Coronary artery (tissue), 2 donors: Measurements from ENCODE around the gene LMAN1L.

Experiments used
- DNase-seq: peaks from one replicate; pipeline ENCODE4 v3.0.0-alpha.2; 2017; ENCODE audit warnings: low spot score
- H3K27ac ChIP-seq, 2 donors: fragments of 200-600 bp; sonication (generic); one replicate each; pipeline ENCODE4 v1.5.1; 2016 to 2019
- H3K4me3 ChIP-seq: fragments of 200-600 bp; sonication (generic); 2 replicates; pipeline ENCODE4 v1.5.1; 2016; ENCODE audit warnings: mild to moderate bottlenecking, moderate library complexity
- TF ChIP-seq, protein P1 (sequence below): fragments of 200-600 bp; sonication (generic); IDR thresholded peaks from one replicate; pipeline ENCODE4 v1.5.1; 2019; ENCODE audit warnings: antibody characterized with exemption

The LMAN1L gene

DNA sequence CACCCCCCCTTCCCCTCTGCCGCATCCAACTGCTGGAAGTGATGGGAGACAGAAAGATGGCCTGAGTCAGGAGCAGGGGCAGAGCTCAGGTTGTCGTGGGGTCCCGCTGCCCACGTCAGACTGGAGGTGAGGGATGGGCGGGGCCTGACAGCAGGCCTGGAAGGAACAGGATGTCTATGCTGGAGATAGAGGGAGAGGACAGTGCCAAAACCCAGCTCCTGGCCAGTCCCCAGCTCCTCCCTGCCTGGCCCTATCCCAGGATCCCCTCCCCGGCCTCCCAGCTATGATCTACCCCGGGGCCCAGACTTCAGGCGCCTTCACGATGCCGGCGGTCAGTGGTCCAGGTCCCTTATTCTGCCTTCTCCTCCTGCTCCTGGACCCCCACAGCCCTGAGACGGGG lies at the start of gene LMAN1L:
TSS of gene LMAN1L (plus strand) at position 303 of the 400 bp plus-strand sequence. CDS start at position 323, 20 bp downstream.
- Histone ChIP-seq H3K4me3 (no peak within 1 kb of the TSS), H3K27ac (no peak within 1 kb of the TSS)
- no peak for DNase-seq
- TF ChIP-seq, protein P1, sequence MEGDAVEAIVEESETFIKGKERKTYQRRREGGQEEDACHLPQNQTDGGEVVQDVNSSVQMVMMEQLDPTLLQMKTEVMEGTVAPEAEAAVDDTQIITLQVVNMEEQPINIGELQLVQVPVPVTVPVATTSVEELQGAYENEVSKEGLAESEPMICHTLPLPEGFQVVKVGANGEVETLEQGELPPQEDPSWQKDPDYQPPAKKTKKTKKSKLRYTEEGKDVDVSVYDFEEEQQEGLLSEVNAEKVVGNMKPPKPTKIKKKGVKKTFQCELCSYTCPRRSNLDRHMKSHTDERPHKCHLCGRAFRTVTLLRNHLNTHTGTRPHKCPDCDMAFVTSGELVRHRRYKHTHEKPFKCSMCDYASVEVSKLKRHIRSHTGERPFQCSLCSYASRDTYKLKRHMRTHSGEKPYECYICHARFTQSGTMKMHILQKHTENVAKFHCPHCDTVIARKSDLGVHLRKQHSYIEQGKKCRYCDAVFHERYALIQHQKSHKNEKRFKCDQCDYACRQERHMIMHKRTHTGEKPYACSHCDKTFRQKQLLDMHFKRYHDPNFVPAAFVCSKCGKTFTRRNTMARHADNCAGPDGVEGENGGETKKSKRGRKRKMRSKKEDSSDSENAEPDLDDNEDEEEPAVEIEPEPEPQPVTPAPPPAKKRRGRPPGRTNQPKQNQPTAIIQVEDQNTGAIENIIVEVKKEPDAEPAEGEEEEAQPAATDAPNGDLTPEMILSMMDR = no peak

DNA sequence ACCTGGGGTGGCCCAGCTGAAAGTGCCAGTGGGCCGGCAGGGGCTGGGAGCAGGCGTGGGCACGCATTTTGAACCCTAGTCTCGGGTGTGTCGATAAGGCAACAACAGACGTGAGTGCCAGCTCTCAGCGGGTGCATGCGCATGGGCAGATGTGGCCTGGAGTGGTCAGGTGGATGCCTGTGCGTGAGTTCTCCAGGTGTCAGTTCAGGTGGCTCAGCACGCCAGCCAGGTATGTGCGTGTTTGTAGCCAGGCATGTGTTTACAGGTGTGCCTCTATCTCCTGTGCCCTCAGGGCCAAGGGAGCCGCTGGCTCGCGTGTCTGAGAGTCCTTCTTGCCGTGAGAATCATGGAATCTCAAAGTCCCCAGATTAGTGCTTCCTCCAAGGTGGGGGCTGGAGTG lies 49.2 kb upstream of the LMAN1L start:
- TF ChIP-seq, protein P1 = no peak
- DNase-seq = no peak
- Histone ChIP-seq H3K27ac (no peak overlapping the region), H3K4me3 (no peak overlapping the region)

DNA sequence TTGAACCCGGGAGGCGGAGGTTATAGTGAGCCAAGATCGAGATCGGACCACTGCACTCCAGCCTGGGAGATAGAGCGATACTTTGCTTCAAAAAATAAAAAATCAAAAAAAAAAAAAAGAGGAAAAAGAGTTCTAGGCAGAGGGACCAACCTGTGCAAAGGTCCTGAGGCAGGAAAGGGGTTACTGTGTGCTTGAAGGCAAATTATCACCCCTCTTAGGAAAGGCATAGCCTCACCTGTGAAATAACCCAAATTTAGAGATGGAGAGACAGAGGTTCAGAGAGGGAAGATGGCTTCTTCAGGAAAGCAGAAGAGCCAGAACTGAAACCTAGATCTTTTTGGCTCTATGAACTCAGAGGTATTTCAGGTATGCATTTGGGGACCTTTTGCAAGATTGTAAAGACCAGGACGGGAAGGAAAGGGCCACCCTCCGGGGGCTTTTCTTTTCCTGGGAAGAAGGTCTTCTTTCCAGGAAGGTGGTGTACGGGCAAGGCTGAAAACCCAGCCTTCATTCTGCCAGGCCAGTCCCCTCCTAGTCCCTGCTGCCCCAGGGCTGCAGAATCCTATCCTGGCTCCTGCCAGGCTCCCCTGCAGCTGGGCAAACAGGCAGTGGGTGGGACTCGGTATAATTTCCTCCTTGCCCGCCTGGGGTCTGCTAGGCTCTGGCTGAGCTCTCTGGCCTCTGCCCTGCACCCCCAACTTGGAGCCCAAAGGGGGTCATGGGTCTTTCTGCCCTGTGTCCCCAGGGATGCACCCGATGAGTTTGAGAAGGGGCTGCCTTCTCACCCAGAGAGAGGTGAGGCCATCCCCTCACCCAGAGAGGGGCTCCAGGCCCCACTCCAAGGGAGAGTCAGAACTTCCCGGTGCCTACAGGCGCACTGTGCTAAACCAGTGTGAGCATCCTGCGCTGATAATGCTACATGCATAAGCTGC lies 45.2 kb upstream of the LMAN1L start:
- H3K27ac ChIP-seq = no peak overlapping the region
- TF ChIP-seq, protein P1 = no peak
- DNase-seq = peak; percentile 67
- no peak overlapping the region for H3K4me3 ChIP-seq

DNA sequence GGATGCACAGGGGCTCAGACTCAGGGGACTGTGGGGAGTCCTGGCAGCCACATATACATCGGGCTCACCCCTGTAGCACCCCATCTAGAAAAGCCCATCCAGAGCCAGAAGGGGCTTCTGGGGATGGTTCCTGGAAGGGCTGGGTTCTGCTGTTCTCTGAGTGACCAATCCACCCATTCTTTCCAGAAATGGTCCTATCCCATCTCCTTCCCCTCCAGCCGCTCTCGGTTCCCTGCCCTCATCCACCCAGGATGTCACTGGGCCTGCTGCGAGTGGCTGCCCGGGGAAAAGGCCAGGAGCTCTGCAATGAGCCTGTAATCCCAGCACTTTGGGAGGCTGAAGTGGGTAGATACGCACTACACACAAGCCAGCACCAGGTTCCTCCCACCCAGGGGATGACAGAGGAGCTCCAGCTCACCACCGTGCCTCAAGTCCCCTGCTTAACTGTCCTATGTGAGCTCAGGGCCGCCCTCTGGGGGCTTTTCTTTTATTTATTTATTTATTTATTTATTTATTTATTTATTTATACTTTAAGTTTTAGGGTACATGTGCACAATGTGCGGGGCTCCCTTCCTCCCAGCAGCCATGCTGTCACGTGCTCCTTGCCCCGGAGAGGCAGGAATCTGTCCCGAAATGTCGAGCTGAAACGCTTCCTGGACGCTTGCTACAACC lies 44.4 kb upstream of the LMAN1L start:
- peak overlapping the region; percentile 47 for H3K4me3 ChIP-seq
- no peak for DNase-seq
- no peak overlapping the region for H3K27ac ChIP-seq
- TF ChIP-seq, protein P1 = no peak

DNA sequence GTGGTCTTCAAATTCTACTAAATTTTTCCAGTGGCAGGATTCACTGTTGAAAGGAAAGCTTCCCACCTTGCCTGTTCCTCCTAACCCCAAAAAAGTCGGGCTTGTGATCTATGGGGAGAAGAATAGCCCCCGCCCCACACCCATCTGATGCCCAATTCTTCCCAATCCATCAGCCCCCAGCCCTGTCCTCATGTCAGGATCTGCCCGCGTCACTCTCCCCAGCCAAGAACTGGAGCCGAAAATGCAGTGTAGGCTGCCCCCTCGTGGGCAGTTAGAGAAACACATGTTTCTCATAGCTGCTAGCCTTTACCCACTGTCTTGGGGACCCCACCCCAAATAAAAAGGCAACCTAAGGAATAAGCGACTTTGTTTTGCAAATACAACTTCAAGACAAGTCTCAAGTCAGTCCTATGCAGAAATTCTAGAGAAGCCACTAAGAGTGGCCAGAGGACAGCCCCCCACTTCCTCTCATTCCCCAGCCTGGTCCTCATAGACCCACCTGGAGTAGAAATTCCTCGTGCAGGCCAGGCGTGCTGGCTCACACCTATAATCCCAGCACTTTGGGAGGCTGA lies 43.8 kb upstream of the LMAN1L start:
- DNase-seq = peak; percentile 72
- TF ChIP-seq, protein P1 = peak; percentile 78
- Histone ChIP-seq H3K27ac (no peak overlapping the region), H3K4me3 (peak overlapping the region; percentile 47)

DNA sequence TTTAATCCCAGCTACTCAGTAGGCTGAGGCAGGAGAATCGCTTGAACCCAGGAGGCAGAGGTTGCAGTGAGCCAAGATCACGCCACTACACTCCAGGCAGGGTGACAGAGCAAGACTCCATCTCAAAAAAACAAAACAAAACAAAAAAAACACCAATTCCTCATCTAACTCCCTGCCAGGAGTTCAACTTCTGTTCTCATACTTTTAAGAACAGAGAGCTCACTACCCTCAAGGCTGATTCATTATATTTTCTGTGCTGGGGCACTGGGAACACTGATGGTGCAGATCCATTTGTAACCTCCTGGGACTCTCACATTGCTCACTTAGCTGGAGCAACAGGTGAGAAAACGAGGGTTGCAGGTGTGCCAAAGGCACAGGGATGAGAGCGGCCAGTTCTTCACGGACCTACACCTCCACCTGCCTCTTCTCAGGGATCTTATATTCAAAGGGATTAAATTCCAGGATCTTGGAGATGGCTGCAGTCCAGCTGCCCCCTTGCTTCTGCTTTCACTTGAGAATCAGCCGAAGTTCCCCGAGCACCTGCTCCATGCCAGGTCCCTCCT lies 43.1 kb upstream of the LMAN1L start:
- no peak overlapping the region for H3K4me3 ChIP-seq
- TF ChIP-seq, protein P1 = no peak
- no peak for DNase-seq
- H3K27ac ChIP-seq = no peak overlapping the region
